CD4-positive, CD25-positive, alpha-beta regulatory T cell (primary cell): ENCODE data around the gene GPR119. TPM values are rescaled to one million over a fixed set of nuclear protein-coding genes. Genes with fewer than 3 reads are reported as not detected.
"Not testable (repeated sequence)": the region's sequence is repeated elsewhere in the genome, so short reads cannot be mapped to it uniquely, and the experiment has no call there.

Experiments
- ATAC-seq, 2 donors: fragments of 150-1000 bp; cut with Tn5 transposase; one replicate each; pipeline ENCODE4 v1.10.0; 2021; ENCODE audit warnings: low read depth in 2 of 2, moderate number of reproducible peaks in 2 of 2, moderate library complexity in 1 of 2
- DNase-seq, 3 donors: peaks; one replicate each; pipeline versions ENCODE4 v3.0.0 to v3.0.0-alpha.2; 2012 to 2022; ENCODE audit warnings: mixed read lengths in 1 of 3
- H3K27ac ChIP-seq: one replicate; pipeline ENCODE4 v1.7.0; 2013; ENCODE audit warnings: mild to moderate bottlenecking, low read length; ENCODE audit not compliant: insufficient read depth, poor library complexity, severe bottlenecking
- H3K27me3 ChIP-seq: one replicate; pipeline ENCODE4 v1.7.0; 2013; ENCODE audit warnings: low read length; ENCODE audit not compliant: control insufficient read depth, insufficient read depth
- H3K36me3 ChIP-seq: one replicate; pipeline ENCODE4 v1.7.0; 2013; ENCODE audit warnings: mild to moderate bottlenecking, low read length, moderate library complexity; ENCODE audit not compliant: control insufficient read depth, insufficient read depth
- H3K4me1 ChIP-seq: 2 replicates; pipeline ENCODE4 v1.7.0; 2013; ENCODE audit warnings: mild to moderate bottlenecking, low read length; ENCODE audit not compliant: insufficient read depth, control insufficient read depth, poor library complexity, severe bottlenecking
- H3K4me3 ChIP-seq: one replicate; pipeline ENCODE4 v1.7.0; 2013; ENCODE audit warnings: low read depth, mild to moderate bottlenecking, low read length, moderate library complexity
- H3K9me3 ChIP-seq, 2 experiments: 1 replicate in 1 of 2; 2 replicates in 1 of 2; pipeline ENCODE4 v1.7.0; 2013; ENCODE audit warnings: low read length in 2 of 2, mild to moderate bottlenecking in 1 of 2, moderate library complexity in 1 of 2; ENCODE audit not compliant: control insufficient read depth in 2 of 2
- H3K27ac Mint-ChIP-seq, 3 donors: one replicate each; pipeline ENCODE4 v1.8.0; 2020 to 2022; ENCODE audit warnings: mild to moderate bottlenecking in 3 of 3, mixed read lengths in 3 of 3, moderate library complexity in 2 of 3
- H3K27me3 Mint-ChIP-seq: one replicate; pipeline ENCODE4 v1.8.0; 2022; ENCODE audit warnings: mild to moderate bottlenecking, mixed read lengths
- H3K36me3 Mint-ChIP-seq: one replicate; pipeline ENCODE4 v1.8.0; 2020; ENCODE audit warnings: mixed read lengths
- H3K4me1 Mint-ChIP-seq, 4 donors: one replicate each; pipeline ENCODE4 v1.8.0; 2020 to 2022; ENCODE audit warnings: mixed read lengths in 4 of 4, mild to moderate bottlenecking in 1 of 4
- H3K4me3 Mint-ChIP-seq, 4 donors: one replicate each; pipeline ENCODE4 v1.8.0; 2020 to 2022; ENCODE audit warnings: mild to moderate bottlenecking in 4 of 4, mixed read lengths in 4 of 4, moderate library complexity in 3 of 4
- H3K9me3 Mint-ChIP-seq, 7 donors: one replicate each; pipeline ENCODE4 v1.8.0; 2020 to 2022; ENCODE audit warnings: mixed read lengths in 7 of 7, mild to moderate bottlenecking in 3 of 7, moderate library complexity in 2 of 7
- polyA plus RNA-seq, 4 donors: library from polyadenylated mRNA; unstranded; fragments of 300-500 nt; fragmentation: Illumina TruSeq; gene quantifications; one replicate each; pipeline ENCODE4 v1.2.3, GENCODE V29; 2021
- total RNA-seq: library from RNA; stranded (reverse); gene quantifications from one replicate; pipeline ENCODE4 v1.2.3, GENCODE V29; 2022

The GPR119 gene
- total and polyA plus RNA-seq, 5 donors from 2014 or later = not detected

DNA sequence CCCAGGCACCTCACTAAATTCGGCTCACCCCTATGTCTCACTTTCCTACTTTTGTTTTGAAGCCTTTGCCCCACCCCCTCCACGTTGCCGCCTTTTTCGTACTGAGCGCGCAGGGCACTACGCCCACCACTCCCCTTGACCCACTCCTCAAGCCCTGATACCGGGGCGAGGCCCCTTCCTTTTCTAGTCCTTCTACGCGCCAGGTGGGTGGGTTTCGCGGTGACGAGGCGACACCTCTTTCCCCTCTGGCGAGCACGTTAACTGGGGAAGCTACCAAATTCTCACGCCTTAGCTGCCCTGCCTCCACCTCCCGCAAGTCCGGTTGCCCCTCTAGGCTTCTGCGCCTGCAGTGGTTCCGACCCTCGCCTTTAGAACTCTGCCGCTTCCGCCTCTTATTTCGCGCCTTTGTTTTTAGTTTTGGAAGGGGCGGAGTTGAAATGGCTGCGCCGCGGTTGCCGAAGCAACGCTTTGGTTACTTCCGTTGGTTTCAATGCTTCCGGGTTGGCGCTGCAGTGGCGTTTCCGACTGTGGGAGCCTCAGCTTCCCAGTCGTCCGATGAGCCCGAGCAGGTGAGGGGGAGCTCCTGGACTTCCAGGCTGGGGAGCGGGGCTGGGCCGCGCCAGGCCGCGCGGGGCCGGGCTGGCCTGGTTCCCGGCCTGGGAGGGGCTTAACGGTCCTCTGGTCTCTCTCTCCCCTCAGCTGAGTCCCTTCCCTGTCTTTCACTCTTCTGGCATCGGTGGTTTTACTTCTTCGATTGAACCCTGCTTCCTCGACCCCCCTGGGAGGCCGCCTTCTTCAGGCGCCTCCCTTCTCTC, 45.9 kb downstream of the GPR119 start, which contains the start of gene SLC25A14:
SLC25A14 (plus strand) TSS at position 512 of the 815 bp plus-strand sequence. CDS start 360 bp downstream, outside the sequence.
- Histone ChIP-seq H3K4me1 (peaks cover 5% of the 10 kb centered on the region), H3K4me3 (peak within 1 kb of the TSS; percentile 78), H3K27me3 (no peaks in the 10 kb centered on the region), H3K27ac (peak within 1 kb of the TSS; percentile 72), H3K9me3 (no peaks in the 10 kb centered on the region), H3K36me3 (no peaks in the 10 kb centered on the region)
- Mint-ChIP-seq H3K36me3 (no peaks in the 10 kb centered on the region), H3K27ac (peak within 1 kb of the TSS; percentile 83 to 94 (median 89)), H3K9me3 (peaks cover 0 to 2% (median 0%) of the 10 kb centered on the region in 7 donors), H3K4me3 (peak within 1 kb of the TSS; percentile 89 to 97 (median 96)), H3K4me1 (peaks cover 0 to 20% (median 13%) of the 10 kb centered on the region in 4 donors), H3K27me3 (peaks cover 9% of the 10 kb centered on the region)
- DNase-seq = peak; percentile 65 to 85 (median 79)
- ATAC-seq = peak; percentile 86 to 93

DNA sequence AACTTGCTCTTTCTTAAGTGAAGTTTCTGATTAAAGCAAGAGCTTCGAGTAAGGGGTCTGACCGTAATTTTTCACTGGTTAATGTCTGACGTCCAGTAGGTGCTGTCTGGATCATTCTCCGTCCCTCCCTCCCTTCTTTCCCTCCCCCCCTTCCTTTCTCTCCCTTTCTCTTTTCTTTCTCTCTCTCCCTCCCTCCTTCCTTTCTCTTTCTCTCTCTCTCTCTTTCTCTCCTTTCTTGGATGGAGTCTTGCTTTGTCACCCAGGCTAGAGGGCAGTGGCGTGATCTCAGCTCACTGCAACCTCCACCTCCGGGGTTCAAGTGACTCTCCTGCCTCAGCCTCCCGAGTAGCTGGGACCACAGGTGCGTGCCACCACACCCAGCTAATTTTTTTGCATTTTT, 46.6 kb downstream of the GPR119 start:
- ATAC-seq, H3K4me1 ChIP-seq: not testable (repeated sequence)
- H3K27ac Mint-ChIP-seq = peak overlapping the region in 1 of 3 donors; percentile 94

DNA sequence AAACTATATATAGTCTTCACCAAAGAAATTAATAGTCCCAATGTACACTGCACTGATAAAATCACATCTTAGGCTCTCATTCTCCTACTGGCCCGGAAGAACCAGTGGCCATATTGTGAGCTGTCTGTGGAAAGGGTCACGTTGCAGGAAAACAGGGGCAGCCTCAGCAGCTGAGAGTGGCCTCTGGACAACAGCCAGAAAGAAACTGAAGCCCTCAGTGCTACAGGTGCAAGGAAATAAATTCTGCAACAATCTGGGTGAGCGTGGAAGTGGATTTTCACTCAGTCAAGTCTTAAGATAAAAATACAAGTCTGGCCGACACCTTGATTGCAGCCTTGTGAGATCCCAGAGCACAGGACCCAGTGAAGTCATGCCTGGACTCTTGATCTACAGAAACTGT, 48.9 kb downstream of the GPR119 start:
- Histone ChIP-seq H3K27me3 (no peaks in the 10 kb centered on the region), H3K4me1 (peaks cover 5% of the 10 kb centered on the region), H3K36me3 (no peaks in the 10 kb centered on the region), H3K27ac (no peak overlapping the region), H3K9me3 (no peaks in the 10 kb centered on the region), H3K4me3 (no peak overlapping the region)
- Mint-ChIP-seq H3K27me3 (peaks cover 13% of the 10 kb centered on the region), H3K4me3 (peak overlapping the region in 1 of 4 donors; percentile 11), H3K27ac (no peak overlapping the region), H3K4me1 (peaks cover 0 to 20% (median 10%) of the 10 kb centered on the region in 4 donors), H3K36me3 (no peaks in the 10 kb centered on the region), H3K9me3 (peaks cover 0 to 2% (median 0%) of the 10 kb centered on the region in 7 donors)
- ATAC-seq (no peak), DNase-seq (no peak)

More for the DNA sequence above, 46.6 kb downstream of the GPR119 start:
- DNase-seq, H3K27ac ChIP-seq, H3K36me3 ChIP-seq, H3K9me3 Mint-ChIP-seq, H3K27me3 Mint-ChIP-seq, H3K9me3 ChIP-seq, H3K27me3 ChIP-seq, H3K4me3 ChIP-seq, H3K36me3 Mint-ChIP-seq: not testable (repeated sequence)
- Mint-ChIP-seq H3K4me1 (peaks cover 0 to 20% (median 13%) of the 10 kb centered on the region in 4 donors), H3K4me3 (peak overlapping the region in 1 of 4 donors; percentile 97)

Other genes starting within 250 kb of the GPR119 start
- 19.3 TPM for gene AIFM1, start 219.8 kb downstream of the GPR119 start, total RNA-seq
- 10 to 100 TPM; 26.7 to 32.0 (median 28.7) TPM for gene AIFM1, start 219.8 kb downstream of the GPR119 start, polyA plus RNA-seq
- gene RAB33A, start 213.7 kb downstream of the GPR119 start, total RNA-seq = 7.9 TPM
- 10 to 100 TPM; 29.0 to 33.1 (median 31.5) TPM for gene RAB33A, start 213.7 kb downstream of the GPR119 start, polyA plus RNA-seq
- gene ZNF280C, start 116.8 kb downstream of the GPR119 start, total RNA-seq = 8.9 TPM
- 1 to 10 TPM; 3.0 to 5.1 (median 3.7) TPM for gene ZNF280C, start 116.8 kb downstream of the GPR119 start, polyA plus RNA-seq
- 14.9 TPM for gene SLC25A14, start 45.8 kb downstream of the GPR119 start, total RNA-seq
- gene SLC25A14, start 45.8 kb downstream of the GPR119 start, polyA plus RNA-seq = 10 to 100 TPM in 1 of 4 donors, 1 to 10 TPM in 3; 7.6 to 11.6 (median 8.6) TPM
- 19.9 TPM for gene RBMX2, start 16.3 kb upstream of the GPR119 start, total RNA-seq
- gene RBMX2, start 16.3 kb upstream of the GPR119 start, polyA plus RNA-seq = 10 to 100 TPM; 18.8 to 27.7 (median 24.3) TPM